HL-60 (cell line): ENCODE results near the gene TMEM225B.
"Not testable (repeated sequence)": the region's sequence is repeated elsewhere in the genome, so short reads cannot be mapped to it uniquely, and the experiment has no call there.

Experiments used
- DNase-seq, 2 experiments: peaks; one replicate each; pipeline ENCODE4 v3.0.0-alpha.2; 2010 to 2020; ENCODE audit warnings: low read depth in 1 of 2, low spot score in 1 of 2
- H3K27ac ChIP-seq: fragments of 250-450 bp; sonication (Bioruptor Pico); replicated peaks from 2 replicates; pipeline ENCODE4 v1.5.1; 2020; ENCODE audit warnings: mild to moderate bottlenecking, moderate library complexity
- H3K27me3 ChIP-seq: fragments of 250-450 bp; sonication (Bioruptor Pico); 2 replicates; pipeline ENCODE4 v1.5.1; 2021; ENCODE audit warnings: mild to moderate bottlenecking, moderate library complexity; ENCODE audit not compliant: insufficient read depth, poor library complexity, severe bottlenecking
- H3K4me3 ChIP-seq: replicated peaks from 2 replicates; pipeline ENCODE4 v1.5.1; 2011; ENCODE audit warnings: mild to moderate bottlenecking, control low read depth, low read length; ENCODE audit not compliant: insufficient read depth
- CTCF ChIP-seq: IDR thresholded peaks from one replicate; pipeline ENCODE4 v1.5.1; 2011; ENCODE audit warnings: low read length, control low read depth, inconsistent platforms; ENCODE audit not compliant: insufficient read depth
- GABPA ChIP-seq: IDR thresholded peaks from 2 replicates; pipeline ENCODE4 v1.6.1; 2012; ENCODE audit warnings: low read depth
- POLR2AphosphoS5 ChIP-seq: IDR thresholded peaks from 2 replicates; pipeline ENCODE4 v1.6.1; 2012; ENCODE audit warnings: low read depth
- REST ChIP-seq: IDR thresholded peaks from 2 replicates; pipeline ENCODE4 v1.6.1; 2012; ENCODE audit warnings: low read depth; ENCODE audit not compliant: insufficient replicate concordance
- SPI1 ChIP-seq: IDR thresholded peaks from 2 replicates; pipeline ENCODE4 v1.6.1; 2012; ENCODE audit warnings: low read depth, mild to moderate bottlenecking, borderline replicate concordance
- long read RNA-seq: library from polyadenylated mRNA; unstranded; transcript quantifications from one replicate; pipeline ENCODE4 v2.0.0, GENCODE V29; 2020

TMEM225B gene
- long read RNA-seq, result 0 reads

- TF ChIP-seq GABPA (no peak), SPI1 (no peak), POLR2AphosphoS5 (no peak), REST (no peak), CTCF (no peak)
- no peak for DNase-seq
- no peak within 1 kb of the TSS for H3K4me3 ChIP-seq
- no peak within 1 kb of the TSS for H3K27ac ChIP-seq
- no peaks in the 10 kb centered on the region for H3K27me3 ChIP-seq
Measured at GRCh38 chr7:99597762-99598501, at the start of gene TMEM225B. Gene TMEM225B (plus strand): TSS chr7:99598267. CDS start chr7:99604389, 6,122 bp downstream.

GRCh38 chr7:99549545-99549944 lies 48.5 kb upstream of the TMEM225B start:
- H3K27me3 ChIP-seq, DNase-seq, H3K27ac ChIP-seq, H3K4me3 ChIP-seq: not testable (repeated sequence)

- H3K27ac ChIP-seq, result peak overlapping the region; percentile 76
- H3K4me3 ChIP-seq, result peak overlapping the region; percentile 63
- TF ChIP-seq POLR2AphosphoS5 (no peak), REST (no peak), CTCF (no peak), GABPA (no peak), SPI1 (no peak)
- no peaks in the 10 kb centered on the region for H3K27me3 ChIP-seq
- no peak for DNase-seq
Measured at GRCh38 chr7:99551334-99551733, 46.7 kb upstream of the TMEM225B start.

- DNase-seq, result peak; percentile 81 to 90
- Histone ChIP-seq H3K4me3 (peak within 1 kb of the TSS; percentile 63), H3K27ac (peak within 1 kb of the TSS; percentile 76), H3K27me3 (no peaks in the 10 kb centered on the region)
- peak; percentile 98 for TF ChIP-seq GABPA
- TF ChIP-seq POLR2AphosphoS5, result peak; percentile 86
- TF ChIP-seq REST, result peak; percentile 31
- no peak for TF ChIP-seq CTCF
- TF ChIP-seq SPI1, result no peak; the same call in 1 of the 2 replicates
Measured at GRCh38 chr7:99551767-99552463, 46.2 kb upstream of the TMEM225B start, which contains the start of gene FAM200A. Gene FAM200A (minus strand): TSS chr7:99552114. CDS start chr7:99548407, 3,707 bp downstream.
